ENCODE results near the gene ITGB8.
A peak's percentile ranks its signal among the peaks of the same experiment; 100 is the strongest.

Gene ITGB8

DNA sequence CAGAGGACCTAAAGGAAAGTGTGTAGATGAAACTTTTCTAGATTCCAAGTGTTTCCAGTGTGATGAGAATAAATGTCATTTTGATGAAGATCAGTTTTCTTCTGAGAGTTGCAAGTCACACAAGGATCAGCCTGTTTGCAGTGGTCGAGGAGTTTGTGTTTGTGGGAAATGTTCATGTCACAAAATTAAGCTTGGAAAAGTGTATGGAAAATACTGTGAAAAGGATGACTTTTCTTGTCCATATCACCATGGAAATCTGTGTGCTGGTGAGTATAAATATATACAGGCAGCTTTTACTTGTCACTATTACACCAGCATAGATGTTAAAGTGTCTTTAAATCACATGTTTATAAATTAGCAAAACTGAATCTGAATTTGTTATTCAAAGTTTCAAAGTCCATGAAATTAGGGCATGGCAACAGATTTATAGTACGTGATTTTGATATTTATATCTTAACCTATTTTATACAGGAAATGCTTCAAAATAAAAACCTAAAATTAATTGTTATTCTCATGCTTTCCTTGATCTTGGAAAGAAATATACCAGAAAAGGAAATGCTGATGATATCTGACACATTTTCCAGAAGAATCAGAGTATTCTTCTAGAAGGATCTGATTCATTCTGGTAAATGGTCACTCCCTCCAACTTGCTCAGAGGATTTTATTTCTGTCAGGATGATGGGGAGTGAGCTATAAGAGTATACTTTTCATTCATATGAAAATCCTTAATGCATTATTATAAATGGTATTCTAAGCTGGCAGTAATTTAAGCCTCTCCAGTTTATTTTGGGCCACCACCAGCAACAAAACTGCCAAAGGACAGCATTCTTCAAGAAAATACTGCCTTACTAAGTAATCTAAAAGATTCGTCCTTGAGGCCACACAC is 71.4 kb downstream of the ITGB8 start:
- peak overlapping the region; percentile 8 for H3K9ac ChIP-seq (ENCODE audit: insufficient read length)
- H3K4me3 ChIP-seq, result no peak overlapping the region
- no peaks in the 10 kb centered on the region for H3K36me3 ChIP-seq (ENCODE audit: insufficient read depth, low read length)
- TF ChIP-seq FOXP2 (optimal IDR thresholded peaks at IDR 0.05; ENCODE audit: control extremely low read depth, extremely low read length, insufficient read depth) (no peak), POLR2AphosphoS5 (IDR thresholded peaks at IDR 0.05; ENCODE audit: borderline replicate concordance, low read depth, low read length) (no peak), EZH2 (IDR thresholded peaks at IDR 0.05) (no peak)
- DNase-seq (ENCODE audit: low read depth, low spot score), result no peak
- peak overlapping the region; percentile 23; the same call in 1 of the 2 replicates for H3K27ac ChIP-seq
- H3K9me3 ChIP-seq (ENCODE audit: low read depth, low read length), result no peaks in the 10 kb centered on the region

DNA sequence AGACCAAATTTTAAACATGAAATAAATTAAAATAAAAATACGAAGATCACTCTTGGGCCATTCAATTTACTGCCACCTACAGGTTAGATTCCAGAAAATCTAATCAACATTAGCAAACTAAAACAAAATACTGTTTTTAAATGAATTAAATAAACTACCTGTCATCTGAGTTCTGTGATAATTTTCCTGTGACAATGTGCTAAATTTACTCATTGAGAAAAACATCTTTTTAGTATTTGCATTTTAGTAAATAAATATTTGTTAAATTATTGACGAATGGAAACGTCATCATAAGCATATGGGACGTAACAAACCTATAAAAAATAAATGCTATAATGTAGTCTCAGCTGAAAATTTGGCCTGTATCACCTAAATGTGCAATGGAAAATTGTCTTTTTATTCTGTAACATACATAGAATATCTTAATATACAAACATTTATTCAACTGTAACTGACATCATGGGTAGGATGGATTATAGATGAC is 72.1 kb downstream of the ITGB8 start:
- no peak overlapping the region for H3K27ac ChIP-seq
- no peak for DNase-seq (ENCODE audit: low read depth, low spot score)
- H3K4me3 ChIP-seq, result no peak overlapping the region
- no peak overlapping the region for H3K9ac ChIP-seq (ENCODE audit: insufficient read length)
- no peaks in the 10 kb centered on the region for H3K9me3 ChIP-seq (ENCODE audit: low read depth, low read length)
- TF ChIP-seq POLR2AphosphoS5 (IDR thresholded peaks at IDR 0.05; ENCODE audit: borderline replicate concordance, low read depth, low read length) (no peak), FOXP2 (optimal IDR thresholded peaks at IDR 0.05; ENCODE audit: control extremely low read depth, extremely low read length, insufficient read depth) (no peak), EZH2 (IDR thresholded peaks at IDR 0.05) (no peak)
- H3K36me3 ChIP-seq (ENCODE audit: insufficient read depth, low read length), result no peaks in the 10 kb centered on the region

DNA sequence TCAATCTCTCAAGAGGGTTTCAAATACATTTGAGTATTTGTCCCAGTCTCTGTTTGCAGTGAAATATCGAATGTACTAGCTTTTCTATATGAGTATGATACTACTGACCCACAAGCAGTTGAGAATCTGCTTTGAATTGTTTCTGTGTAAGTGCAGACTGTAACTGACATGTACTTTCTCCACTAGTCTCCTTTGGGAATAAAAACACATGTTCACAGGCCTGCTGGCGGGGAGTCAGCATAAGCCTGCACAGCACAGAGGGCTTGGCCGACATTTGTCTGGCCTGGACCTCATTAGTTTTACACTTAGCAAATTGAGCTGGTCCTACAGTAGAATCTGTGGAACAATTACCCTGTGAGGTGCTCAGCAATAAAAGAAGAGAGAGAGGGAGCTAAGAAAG is 72.6 kb downstream of the ITGB8 start:
- H3K9me3 ChIP-seq (ENCODE audit: low read depth, low read length), result no peaks in the 10 kb centered on the region
- H3K36me3 ChIP-seq (ENCODE audit: insufficient read depth, low read length), result no peaks in the 10 kb centered on the region
- no peak for DNase-seq (ENCODE audit: low read depth, low spot score)
- no peak overlapping the region for H3K27ac ChIP-seq
- no peak overlapping the region for H3K9ac ChIP-seq (ENCODE audit: insufficient read length)
- no peak overlapping the region for H3K4me3 ChIP-seq
- no peak for TF ChIP-seq FOXP2 (optimal IDR thresholded peaks at IDR 0.05; ENCODE audit: control extremely low read depth, extremely low read length, insufficient read depth)
- TF ChIP-seq POLR2AphosphoS5 (IDR thresholded peaks at IDR 0.05; ENCODE audit: borderline replicate concordance, low read depth, low read length), result no peak
- TF ChIP-seq EZH2 (IDR thresholded peaks at IDR 0.05), result no peak

DNA sequence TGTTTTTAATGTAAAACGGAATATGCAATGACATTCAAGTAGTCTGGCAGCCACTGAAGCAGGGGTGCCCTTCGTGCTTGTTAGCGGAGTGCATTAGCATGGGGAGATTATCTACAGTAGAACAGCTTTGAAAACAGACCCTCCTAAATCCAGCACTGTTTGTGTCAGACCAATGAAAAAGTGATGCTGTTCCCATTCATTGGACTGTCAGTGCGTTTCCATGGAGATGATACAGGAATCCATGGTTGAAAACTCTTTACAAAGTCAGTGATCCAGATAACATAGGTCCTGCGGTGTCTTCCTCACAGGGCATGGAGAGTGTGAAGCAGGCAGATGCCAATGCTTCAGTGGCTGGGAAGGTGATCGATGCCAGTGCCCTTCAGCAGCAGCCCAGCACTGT is 73.6 kb downstream of the ITGB8 start:
- no peak overlapping the region for H3K9ac ChIP-seq (ENCODE audit: insufficient read length)
- H3K27ac ChIP-seq, result no peak overlapping the region
- no peaks in the 10 kb centered on the region for H3K36me3 ChIP-seq (ENCODE audit: insufficient read depth, low read length)
- no peak for TF ChIP-seq EZH2 (IDR thresholded peaks at IDR 0.05)
- no peak for TF ChIP-seq POLR2AphosphoS5 (IDR thresholded peaks at IDR 0.05; ENCODE audit: borderline replicate concordance, low read depth, low read length)
- TF ChIP-seq FOXP2 (optimal IDR thresholded peaks at IDR 0.05; ENCODE audit: control extremely low read depth, extremely low read length, insufficient read depth), result no peak
- no peak overlapping the region for H3K4me3 ChIP-seq
- H3K9me3 ChIP-seq (ENCODE audit: low read depth, low read length), result no peaks in the 10 kb centered on the region
- no peak for DNase-seq (ENCODE audit: low read depth, low spot score)

DNA sequence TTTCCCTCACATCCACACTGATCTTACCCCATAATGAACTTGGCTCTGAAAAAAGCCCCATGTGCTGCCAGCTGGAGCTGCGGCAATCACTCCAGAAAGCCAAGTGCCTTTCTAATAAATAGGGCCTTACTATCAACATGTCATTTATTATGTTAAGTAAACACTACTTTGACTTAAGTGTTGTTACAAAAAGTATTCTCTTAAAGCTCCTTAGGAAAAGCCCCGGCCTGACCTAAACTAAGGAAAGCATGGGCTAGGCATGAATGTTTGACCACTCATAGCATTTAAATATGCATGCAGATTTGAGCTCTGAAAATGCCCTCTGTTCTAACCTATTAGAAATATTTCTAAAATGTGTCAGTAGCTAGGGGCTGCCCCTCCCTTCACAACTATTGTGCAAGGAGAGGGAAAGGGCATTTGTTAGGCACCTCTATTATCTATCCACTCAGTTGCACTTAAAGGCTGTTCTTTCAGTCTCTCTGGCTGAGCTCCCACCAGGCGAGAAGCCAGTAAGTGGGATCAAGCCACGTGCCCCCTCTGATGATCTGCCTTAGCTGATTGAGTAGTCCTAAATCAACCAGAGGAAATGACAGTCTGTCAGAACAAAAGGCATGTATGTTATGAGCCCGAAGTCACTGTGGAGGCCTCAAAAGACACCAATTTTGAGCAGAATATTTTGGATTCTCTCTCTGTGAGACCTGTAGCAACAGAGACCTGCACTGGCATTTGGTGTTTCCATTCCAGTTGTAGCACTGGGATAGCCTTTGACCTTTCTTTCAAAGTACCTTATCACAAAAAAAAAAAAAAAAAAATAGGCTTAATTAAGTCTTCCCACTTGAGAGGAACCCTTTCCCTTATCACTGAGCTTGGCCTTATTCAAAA is 77.1 kb downstream of the ITGB8 start:
- Histone ChIP-seq H3K9ac (ENCODE audit: insufficient read length) (no peak overlapping the region), H3K27ac (peak overlapping the region; percentile 53; the same call in 1 of the 2 replicates), H3K4me3 (peak overlapping the region; percentile 12), H3K36me3 (ENCODE audit: insufficient read depth, low read length) (no peaks in the 10 kb centered on the region), H3K9me3 (ENCODE audit: low read depth, low read length) (no peaks in the 10 kb centered on the region)
- TF ChIP-seq EZH2 (IDR thresholded peaks at IDR 0.05) (no peak), POLR2AphosphoS5 (IDR thresholded peaks at IDR 0.05; ENCODE audit: borderline replicate concordance, low read depth, low read length) (no peak), FOXP2 (optimal IDR thresholded peaks at IDR 0.05; ENCODE audit: control extremely low read depth, extremely low read length, insufficient read depth) (no peak)
- no peak for DNase-seq (ENCODE audit: low read depth, low spot score)

DNA sequence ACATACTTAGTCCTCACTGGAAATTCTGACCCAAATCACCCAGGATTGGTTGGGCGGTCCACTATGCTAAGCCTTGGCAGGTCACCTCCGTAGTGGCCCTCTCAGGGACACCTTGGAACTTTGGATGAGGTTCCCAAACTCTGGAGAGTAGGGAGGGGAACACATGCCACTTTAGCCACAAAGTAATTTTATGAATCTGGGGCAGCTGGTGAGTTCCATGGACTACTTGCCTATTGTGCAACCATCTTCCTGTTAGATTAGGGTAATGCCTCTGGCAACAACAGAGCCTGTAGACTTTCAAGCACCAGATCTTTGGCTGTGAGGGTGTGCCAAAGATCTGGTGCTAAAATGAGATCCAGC is 77.7 kb downstream of the ITGB8 start:
- Histone ChIP-seq H3K27ac (no peak overlapping the region; the same call in 1 of the 2 replicates), H3K9me3 (ENCODE audit: low read depth, low read length) (no peaks in the 10 kb centered on the region), H3K36me3 (ENCODE audit: insufficient read depth, low read length) (no peaks in the 10 kb centered on the region), H3K4me3 (peak overlapping the region; percentile 12), H3K9ac (ENCODE audit: insufficient read length) (no peak overlapping the region)
- DNase-seq (ENCODE audit: low read depth, low spot score), result peak; percentile 48
- TF ChIP-seq EZH2 (IDR thresholded peaks at IDR 0.05) (no peak), POLR2AphosphoS5 (IDR thresholded peaks at IDR 0.05; ENCODE audit: borderline replicate concordance, low read depth, low read length) (no peak), FOXP2 (optimal IDR thresholded peaks at IDR 0.05; ENCODE audit: control extremely low read depth, extremely low read length, insufficient read depth) (no peak)

DNA sequence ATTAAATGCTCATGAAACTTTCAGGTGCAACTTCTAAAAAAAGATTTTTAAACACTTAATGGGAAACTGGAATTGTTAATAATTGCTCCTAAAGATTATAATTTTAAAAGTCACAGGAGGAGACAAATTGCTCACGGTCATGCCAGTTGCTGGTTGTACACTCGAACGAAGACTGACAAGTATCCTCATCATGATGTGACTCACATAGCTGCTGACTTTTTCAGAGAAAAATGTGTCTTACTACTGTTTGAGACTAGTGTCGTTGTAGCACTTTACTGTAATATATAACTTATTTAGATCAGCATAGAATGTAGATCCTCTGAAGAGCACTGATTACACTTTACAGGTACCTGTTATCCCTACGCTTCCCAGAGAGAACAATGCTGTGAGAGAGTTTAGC is 79.3 kb downstream of the ITGB8 start:
- Histone ChIP-seq H3K4me3 (no peak overlapping the region), H3K36me3 (ENCODE audit: insufficient read depth, low read length) (no peaks in the 10 kb centered on the region), H3K9me3 (ENCODE audit: low read depth, low read length) (no peaks in the 10 kb centered on the region), H3K9ac (ENCODE audit: insufficient read length) (no peak overlapping the region), H3K27ac (no peak overlapping the region)
- TF ChIP-seq POLR2AphosphoS5 (IDR thresholded peaks at IDR 0.05; ENCODE audit: borderline replicate concordance, low read depth, low read length), result no peak
- DNase-seq (ENCODE audit: low read depth, low spot score), result no peak

DNA sequence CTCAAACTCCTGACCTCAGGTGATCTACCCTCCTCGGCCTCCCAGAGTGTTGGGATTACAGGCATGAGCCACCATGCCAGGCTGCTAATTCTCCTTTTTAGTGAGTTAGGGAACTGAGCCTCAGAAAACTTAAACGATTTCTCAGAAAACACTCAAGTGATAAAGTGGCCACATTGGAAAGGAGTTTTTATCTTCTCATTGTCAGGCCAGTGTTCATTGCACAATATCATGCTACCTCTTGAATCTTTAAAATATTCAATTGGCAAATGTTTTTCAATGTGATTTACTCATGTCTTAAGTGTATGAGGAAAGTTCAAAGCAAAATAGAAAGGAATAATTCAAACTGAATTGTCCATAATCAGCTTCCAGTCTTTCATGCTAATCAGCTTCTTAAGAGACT is 80.7 kb downstream of the ITGB8 start:
- no peak for DNase-seq (ENCODE audit: low read depth, low spot score)
- H3K4me3 ChIP-seq, result no peak overlapping the region
- no peak for TF ChIP-seq EZH2 (IDR thresholded peaks at IDR 0.05)
- no peak for TF ChIP-seq POLR2AphosphoS5 (IDR thresholded peaks at IDR 0.05; ENCODE audit: borderline replicate concordance, low read depth, low read length)
- TF ChIP-seq FOXP2 (optimal IDR thresholded peaks at IDR 0.05; ENCODE audit: control extremely low read depth, extremely low read length, insufficient read depth), result no peak
- no peak overlapping the region for H3K27ac ChIP-seq
- H3K9ac ChIP-seq (ENCODE audit: insufficient read length), result no peak overlapping the region
- H3K9me3 ChIP-seq (ENCODE audit: low read depth, low read length), result no peaks in the 10 kb centered on the region
- H3K36me3 ChIP-seq (ENCODE audit: insufficient read depth, low read length), result no peaks in the 10 kb centered on the region

Measured in SK-N-MC (cell line).